ENCODE results near the gene DPH6. TPM values are rescaled to one million over a fixed set of nuclear protein-coding genes. Genes with fewer than 3 reads are reported as not detected.

Gene DPH6
- total and polyA plus RNA-seq, 7 donors = 5.5 to 26.0 (median 18.0) TPM

GRCh38 chr15:35540021-35540420 is 5.9 kb downstream of the DPH6 start:
- ATAC-seq = no peak
- Histone ChIP-seq H3K36me3 (ENCODE audit: insufficient read depth in 1 of 2, low read depth in 1 of 2) (peaks cover 0 to 38% of the 10 kb centered on the region in 2 donors), H3K4me1 (peaks cover 11% of the 10 kb centered on the region), H3K27me3 (ENCODE audit: insufficient read depth in 3 of 3, low read length in 2 of 3) (no peaks in the 10 kb centered on the region), H3K27ac (no peak overlapping the region), H3K4me3 (no peak overlapping the region), H3K9me3 (no peaks in the 10 kb centered on the region)
- no peak for TF ChIP-seq CTCF (IDR thresholded peaks at IDR 0.05)
- DNase-seq = no peak
- WGBS, 3 donors = 94 to 100% (median 97%) methylated on average over 2 of the region's 2 CpGs
- intact Hi-C loops (cut with DNase I) = loop anchor here (10.0 kb wide), 1 partner anchor 155 kb away; no protein-coding TSS in a partner anchor

DNA sequence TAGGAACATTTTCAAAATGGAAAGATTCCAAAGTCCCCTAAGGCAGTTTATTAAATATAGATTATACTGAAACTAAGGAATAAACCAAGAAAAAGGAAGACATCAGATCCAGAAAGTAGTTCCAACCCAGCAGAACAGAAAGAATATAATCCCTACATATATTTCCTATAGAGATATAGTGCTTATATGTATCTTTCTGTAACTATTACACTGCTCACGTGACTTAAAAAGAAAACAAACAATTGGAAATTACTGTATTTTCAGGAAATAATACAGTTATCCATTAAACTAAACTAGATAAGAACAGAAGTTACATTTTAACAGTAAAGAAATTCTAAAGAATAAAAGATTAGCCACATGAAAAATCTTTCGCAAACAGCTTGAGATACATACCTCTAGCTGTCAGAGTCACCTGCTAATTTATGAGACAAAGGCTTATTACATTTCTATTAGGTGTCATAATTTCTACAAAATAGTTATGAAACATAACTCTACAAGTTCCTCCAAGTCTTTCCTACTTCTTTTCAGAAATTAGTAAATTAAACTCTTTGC is 10.5 kb downstream of the DPH6 start:
- Histone ChIP-seq H3K4me1 (no peaks in the 10 kb centered on the region), H3K36me3 (ENCODE audit: insufficient read depth in 1 of 2, low read depth in 1 of 2) (peaks cover 0 to 24% of the 10 kb centered on the region in 2 donors), H3K27me3 (ENCODE audit: insufficient read depth in 3 of 3, low read length in 2 of 3) (no peaks in the 10 kb centered on the region), H3K9me3 (no peaks in the 10 kb centered on the region), H3K4me3 (no peak overlapping the region), H3K27ac (no peak overlapping the region)
- 47 to 49% (median 48%) methylated on average over 2 of the region's 2 CpGs for WGBS, 3 donors
- intact Hi-C loops (cut with DNase I) = no loop called here
- DNase-seq = no peak
- ATAC-seq = no peak
- no peak for TF ChIP-seq CTCF (IDR thresholded peaks at IDR 0.05)

GRCh38 chr15:35533130-35534110 is 12.5 kb downstream of the DPH6 start:
- H3K27me3 ChIP-seq (ENCODE audit: insufficient read depth in 3 of 3, low read length in 2 of 3) = no peaks in the 10 kb centered on the region
- no peak overlapping the region for H3K4me3 ChIP-seq
- intact Hi-C loops (cut with DNase I) = no loop called here
- ATAC-seq = no peak
- H3K9me3 ChIP-seq = no peaks in the 10 kb centered on the region
- no peaks in the 10 kb centered on the region for H3K4me1 ChIP-seq
- DNase-seq = no peak
- peaks cover 0 to 22% of the 10 kb centered on the region in 2 donors for H3K36me3 ChIP-seq (ENCODE audit: insufficient read depth in 1 of 2, low read depth in 1 of 2)
- 92 to 98% (median 94%) methylated on average over 2 of the region's 2 CpGs for WGBS, 3 donors
- no peak for TF ChIP-seq CTCF (IDR thresholded peaks at IDR 0.05)
- H3K27ac ChIP-seq = no peak overlapping the region

- Histone ChIP-seq H3K4me1 (no peaks in the 10 kb centered on the region), H3K9me3 (no peaks in the 10 kb centered on the region), H3K4me3 (no peak overlapping the region), H3K36me3 (ENCODE audit: insufficient read depth in 1 of 2, low read depth in 1 of 2) (no peaks in the 10 kb centered on the region), H3K27me3 (ENCODE audit: insufficient read depth in 3 of 3, low read length in 2 of 3) (no peaks in the 10 kb centered on the region), H3K27ac (no peak overlapping the region)
- ATAC-seq = no peak
- 90 to 96% (median 96%) methylated on average over 2 of the region's 2 CpGs for WGBS, 3 donors
- TF ChIP-seq CTCF (IDR thresholded peaks at IDR 0.05) = no peak
- DNase-seq = no peak
- intact Hi-C loops (cut with DNase I) = no loop called here
Measured at GRCh38 chr15:35530698-35531097, 15.3 kb downstream of the DPH6 start.

Measured in psoas muscle (tissue), 8 donors.